ENCODE measurements around the gene DIP2C. TPM values are rescaled to one million over a fixed set of nuclear protein-coding genes. Genes with fewer than 3 reads are reported as not detected.

Gene DIP2C
- polyA plus RNA-seq, 3 donors, result 0.11 TPM; not detected in 2

DNA sequence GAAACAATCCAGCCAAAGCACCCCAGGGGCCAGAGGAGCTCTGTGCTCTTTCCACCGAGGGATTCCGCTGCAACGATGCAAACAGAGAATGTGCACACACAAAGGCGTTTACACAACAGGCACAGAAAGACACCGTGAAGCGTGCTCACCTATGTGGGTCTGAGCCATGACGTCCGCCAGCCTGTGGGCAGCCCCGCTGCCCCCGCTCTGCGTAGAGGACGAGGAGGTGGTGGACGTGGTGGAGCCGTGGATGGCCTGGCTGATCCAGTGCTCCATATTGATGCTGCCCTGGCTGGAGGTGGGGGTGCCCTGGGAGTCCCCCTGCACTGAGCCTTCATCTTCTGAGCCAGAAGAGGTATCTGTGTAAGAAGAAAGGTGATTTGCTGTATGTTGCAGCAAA, 266.8 kb downstream of the DIP2C start:
- H3K4me3 ChIP-seq (replicated peaks in 1 of 3; ENCODE audit: low read depth in 2 of 3, low read length in 3 of 3), result no peak overlapping the region
- H3K9me3 ChIP-seq (replicated peaks in 1 of 2; ENCODE audit: control insufficient read depth in 1 of 2, insufficient read depth in 1 of 2, low read length in 2 of 2), result no peaks in the 10 kb centered on the region
- no peak overlapping the region for H3K9ac ChIP-seq (ENCODE audit: insufficient read depth, low read length, poor library complexity, severe bottlenecking)
- no peak overlapping the region for H3K4me2 ChIP-seq (replicated peaks; ENCODE audit: extremely low read depth, low read length, poor library complexity, severe bottlenecking)
- H2AFZ ChIP-seq (ENCODE audit: insufficient read depth, low read depth, low read length, poor library complexity, severe bottlenecking), result no peak overlapping the region
- H3K9me3 Mint-ChIP-seq, result peaks cover 0 to 7% (median 2%) of the 10 kb centered on the region in 7 donors
- H3K4me1 Mint-ChIP-seq, result no peaks in the 10 kb centered on the region
- H3K4me1 ChIP-seq (ENCODE audit: control insufficient read depth in 1 of 2, insufficient read depth in 2 of 2, low read length in 2 of 2), result no peaks in the 10 kb centered on the region
- no peaks in the 10 kb centered on the region for H3K36me3 Mint-ChIP-seq
- TF ChIP-seq, protein P1, sequence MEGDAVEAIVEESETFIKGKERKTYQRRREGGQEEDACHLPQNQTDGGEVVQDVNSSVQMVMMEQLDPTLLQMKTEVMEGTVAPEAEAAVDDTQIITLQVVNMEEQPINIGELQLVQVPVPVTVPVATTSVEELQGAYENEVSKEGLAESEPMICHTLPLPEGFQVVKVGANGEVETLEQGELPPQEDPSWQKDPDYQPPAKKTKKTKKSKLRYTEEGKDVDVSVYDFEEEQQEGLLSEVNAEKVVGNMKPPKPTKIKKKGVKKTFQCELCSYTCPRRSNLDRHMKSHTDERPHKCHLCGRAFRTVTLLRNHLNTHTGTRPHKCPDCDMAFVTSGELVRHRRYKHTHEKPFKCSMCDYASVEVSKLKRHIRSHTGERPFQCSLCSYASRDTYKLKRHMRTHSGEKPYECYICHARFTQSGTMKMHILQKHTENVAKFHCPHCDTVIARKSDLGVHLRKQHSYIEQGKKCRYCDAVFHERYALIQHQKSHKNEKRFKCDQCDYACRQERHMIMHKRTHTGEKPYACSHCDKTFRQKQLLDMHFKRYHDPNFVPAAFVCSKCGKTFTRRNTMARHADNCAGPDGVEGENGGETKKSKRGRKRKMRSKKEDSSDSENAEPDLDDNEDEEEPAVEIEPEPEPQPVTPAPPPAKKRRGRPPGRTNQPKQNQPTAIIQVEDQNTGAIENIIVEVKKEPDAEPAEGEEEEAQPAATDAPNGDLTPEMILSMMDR (IDR thresholded peaks at IDR 0.05), result no peak
- 85% methylated on average over 14 of the region's 14 CpGs for WGBS (ENCODE audit: insufficient coverage)
- H3K36me3 ChIP-seq (replicated peaks in 1 of 2; ENCODE audit: control insufficient read depth in 1 of 2, insufficient read depth in 2 of 2, low read length in 2 of 2), result no peaks in the 10 kb centered on the region
- H4K20me1 ChIP-seq (ENCODE audit: insufficient read depth, low read length), result no peaks in the 10 kb centered on the region
- DNase-seq, result no peak
- H3K27me3 Mint-ChIP-seq (ENCODE audit: low read depth in 3 of 3), result peaks cover 0 to 3% (median 2%) of the 10 kb centered on the region in 3 donors
- H3K27ac Mint-ChIP-seq, result no peak overlapping the region
- peaks cover 0 to 2% of the 10 kb centered on the region in 2 donors for H3K27me3 ChIP-seq (ENCODE audit: control insufficient read depth in 2 of 2, insufficient read depth in 2 of 2, low read length in 2 of 2)
- H3K79me2 ChIP-seq (ENCODE audit: insufficient read depth, low read length), result no peaks in the 10 kb centered on the region
- no peak overlapping the region for H3K4me3 Mint-ChIP-seq
- intact Hi-C loops (cut with micrococcal nuclease), result no loop called here
- H3K27ac ChIP-seq (ENCODE audit: low read depth in 1 of 2, low read length in 2 of 2), result no peak overlapping the region

DNA sequence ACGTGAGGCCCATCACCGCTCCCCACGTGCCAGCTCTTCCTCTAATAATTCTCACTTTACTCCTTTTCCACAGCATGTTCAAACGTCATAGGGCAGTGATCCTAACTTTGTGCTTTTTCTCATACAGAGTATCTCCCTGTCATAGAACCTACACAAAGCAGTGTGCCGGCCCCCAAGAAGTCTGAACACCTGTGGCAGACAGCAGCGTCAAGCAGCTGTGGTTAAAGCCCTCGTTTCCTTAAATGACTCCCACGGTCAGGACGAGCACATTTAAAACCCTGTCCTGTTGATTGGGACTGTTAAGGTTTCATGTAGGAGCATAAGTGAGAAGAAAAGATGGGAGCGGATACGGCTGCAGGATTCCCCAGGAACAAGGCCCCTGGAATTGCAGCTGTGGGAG, 267.2 kb downstream of the DIP2C start:
- Mint-ChIP-seq H3K4me1 (no peaks in the 10 kb centered on the region), H3K4me3 (no peak overlapping the region), H3K27me3 (ENCODE audit: low read depth in 3 of 3) (peaks cover 0 to 3% (median 2%) of the 10 kb centered on the region in 3 donors), H3K36me3 (no peaks in the 10 kb centered on the region), H3K9me3 (peaks cover 0 to 7% (median 2%) of the 10 kb centered on the region in 7 donors), H3K27ac (no peak overlapping the region)
- no peak for DNase-seq
- Histone ChIP-seq H3K4me1 (ENCODE audit: control insufficient read depth in 1 of 2, insufficient read depth in 2 of 2, low read length in 2 of 2) (no peaks in the 10 kb centered on the region), H4K20me1 (ENCODE audit: insufficient read depth, low read length) (no peaks in the 10 kb centered on the region), H3K79me2 (ENCODE audit: insufficient read depth, low read length) (no peaks in the 10 kb centered on the region), H2AFZ (ENCODE audit: insufficient read depth, low read depth, low read length, poor library complexity, severe bottlenecking) (no peak overlapping the region), H3K4me2 (replicated peaks; ENCODE audit: extremely low read depth, low read length, poor library complexity, severe bottlenecking) (no peak overlapping the region), H3K9ac (ENCODE audit: insufficient read depth, low read length, poor library complexity, severe bottlenecking) (no peak overlapping the region), H3K27ac (ENCODE audit: low read depth in 1 of 2, low read length in 2 of 2) (no peak overlapping the region), H3K36me3 (replicated peaks in 1 of 2; ENCODE audit: control insufficient read depth in 1 of 2, insufficient read depth in 2 of 2, low read length in 2 of 2) (no peaks in the 10 kb centered on the region), H3K4me3 (replicated peaks in 1 of 3; ENCODE audit: low read depth in 2 of 3, low read length in 3 of 3) (no peak overlapping the region), H3K9me3 (replicated peaks in 1 of 2; ENCODE audit: control insufficient read depth in 1 of 2, insufficient read depth in 1 of 2, low read length in 2 of 2) (no peaks in the 10 kb centered on the region), H3K27me3 (ENCODE audit: control insufficient read depth in 2 of 2, insufficient read depth in 2 of 2, low read length in 2 of 2) (no peaks in the 10 kb centered on the region)
- 84% methylated on average over 10 of the region's 11 CpGs for WGBS (ENCODE audit: insufficient coverage)
- intact Hi-C loops (cut with micrococcal nuclease), result no loop called here
- TF ChIP-seq, protein P1 (IDR thresholded peaks at IDR 0.05), result no peak

Measured in CD14-positive monocyte (primary cell).